GM12891 (cell line): ENCODE measurements around the gene COL6A2.
"Not testable (repeated sequence)": the region's sequence is repeated elsewhere in the genome, so short reads cannot be mapped to it uniquely, and the experiment has no call there.

Experiments used
- DNase-seq: peaks from one replicate; pipeline ENCODE4 v3.0.0; 2011; ENCODE audit warnings: low spot score; ENCODE audit not compliant: insufficient read length
- FAIRE-seq: peaks from 2 replicates; lab custom pipeline; 2011; peaks lifted over from hg19 to GRCh38; lab: Jason Lieb, UNC
- PAX5 ChIP-seq: IDR thresholded peaks from 2 replicates; pipeline ENCODE4 v1.6.1; 2011; ENCODE audit warnings: low read length, moderate library complexity, mild to moderate bottlenecking; ENCODE audit not compliant: insufficient read depth, severe bottlenecking
- POLR2A ChIP-seq: IDR thresholded peaks from 2 replicates; pipeline ENCODE4 v1.6.1; 2011; ENCODE audit warnings: low read depth, low read length, control low read depth
- POLR2AphosphoS5 ChIP-seq: IDR thresholded peaks from 2 replicates; pipeline ENCODE4 v1.6.1; 2011; ENCODE audit warnings: low read depth, low read length, control low read depth
- POU2F2 ChIP-seq: IDR thresholded peaks from 2 replicates; pipeline ENCODE4 v1.6.1; 2011; ENCODE audit warnings: low read depth, mild to moderate bottlenecking, control low read depth, low read length, moderate library complexity
- SPI1 ChIP-seq: IDR thresholded peaks from 2 replicates; pipeline ENCODE4 v1.6.1; 2011; ENCODE audit warnings: low read depth, low read length, control low read depth
- TAF1 ChIP-seq: IDR thresholded peaks from 2 replicates; pipeline ENCODE4 v1.6.1; 2011; ENCODE audit warnings: low read depth, low read length, control low read depth

Gene COL6A2

GRCh38 chr21:46100020-46100419, 2.1 kb downstream of the COL6A2 start:
- TF ChIP-seq SPI1 (no peak), POLR2A (no peak), TAF1 (no peak), PAX5 (no peak), POLR2AphosphoS5 (no peak), POU2F2 (no peak)
- FAIRE-seq, result no peak
- DNase-seq, result no peak

GRCh38 chr21:46100426-46100825, 2.5 kb downstream of the COL6A2 start:
- FAIRE-seq (no peak), DNase-seq (no peak)
- TF ChIP-seq POU2F2 (no peak), POLR2AphosphoS5 (no peak), POLR2A (no peak), PAX5 (no peak), SPI1 (no peak), TAF1 (no peak)

GRCh38 chr21:46100906-46101305, 3.0 kb downstream of the COL6A2 start:
- no peak for TF ChIP-seq SPI1
- TF ChIP-seq POU2F2, result no peak
- TF ChIP-seq TAF1, result no peak
- no peak for TF ChIP-seq PAX5
- TF ChIP-seq POLR2A, result no peak
- no peak for TF ChIP-seq POLR2AphosphoS5
- DNase-seq (no peak), FAIRE-seq (no peak)

- TF ChIP-seq POLR2AphosphoS5, result no peak
- DNase-seq (no peak), FAIRE-seq (no peak)
These were observed 6.2 kb downstream of the COL6A2 start for GRCh38 chr21:46104104-46104503.

GRCh38 chr21:46107376-46107775, 9.5 kb downstream of the COL6A2 start:
- FAIRE-seq, DNase-seq: not testable (repeated sequence)

GRCh38 chr21:46108827-46109312, 11.0 kb downstream of the COL6A2 start:
- FAIRE-seq, result no peak
- no peak for DNase-seq
- no peak for TF ChIP-seq POLR2A
- TF ChIP-seq SPI1, result no peak
- TF ChIP-seq PAX5, result no peak
- TF ChIP-seq POLR2AphosphoS5, result no peak
- TF ChIP-seq TAF1, result no peak
- no peak for TF ChIP-seq POU2F2

- DNase-seq (peak; percentile 4), FAIRE-seq (no peak)
- TF ChIP-seq SPI1, result no peak
- no peak for TF ChIP-seq POU2F2
- TF ChIP-seq POLR2A, result no peak
- no peak for TF ChIP-seq PAX5
- no peak for TF ChIP-seq POLR2AphosphoS5
- no peak for TF ChIP-seq TAF1
These were observed 11.7 kb downstream of the COL6A2 start for GRCh38 chr21:46109313-46110221.

GRCh38 chr21:46110499-46111192, 12.7 kb downstream of the COL6A2 start:
- peak; percentile 13 for DNase-seq
- TF ChIP-seq SPI1, result no peak
- no peak for FAIRE-seq

- DNase-seq (peak; percentile 13), FAIRE-seq (no peak)
- TF ChIP-seq PAX5 (no peak), POLR2AphosphoS5 (no peak), POU2F2 (no peak), POLR2A (no peak), TAF1 (no peak), SPI1 (no peak)
These were observed 13.3 kb downstream of the COL6A2 start for GRCh38 chr21:46111193-46111571.
